ENCODE data around the gene RADIL.

DNA sequence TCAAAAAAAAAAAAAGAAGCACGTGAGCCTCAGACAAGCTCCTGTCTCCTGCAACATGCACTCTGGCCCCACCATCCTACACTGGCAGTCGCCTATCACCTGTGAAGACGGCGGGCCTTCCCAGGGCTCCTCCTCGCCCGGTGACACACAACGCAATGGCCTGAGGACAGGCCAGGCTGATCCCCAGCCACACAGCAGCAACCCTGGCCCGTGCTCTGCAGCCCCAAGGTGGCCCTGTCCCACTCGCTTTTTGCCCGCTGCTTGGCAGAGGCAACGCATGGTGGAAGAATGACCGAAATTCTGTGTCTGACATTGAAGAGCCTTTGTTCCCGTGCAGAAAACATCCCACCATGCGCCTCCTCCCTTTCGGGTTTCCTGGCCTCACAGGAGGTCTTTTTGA is 8.1 kb downstream of the RADIL start:
- no peak for TF ChIP-seq POLR2AphosphoS5 (IDR thresholded peaks at IDR 0.05; ENCODE audit: low read depth, low read length)
- no peak for TF ChIP-seq TAF1 (IDR thresholded peaks at IDR 0.05; ENCODE audit: borderline replicate concordance, insufficient read depth, low read length)
- TF ChIP-seq, protein P1, sequence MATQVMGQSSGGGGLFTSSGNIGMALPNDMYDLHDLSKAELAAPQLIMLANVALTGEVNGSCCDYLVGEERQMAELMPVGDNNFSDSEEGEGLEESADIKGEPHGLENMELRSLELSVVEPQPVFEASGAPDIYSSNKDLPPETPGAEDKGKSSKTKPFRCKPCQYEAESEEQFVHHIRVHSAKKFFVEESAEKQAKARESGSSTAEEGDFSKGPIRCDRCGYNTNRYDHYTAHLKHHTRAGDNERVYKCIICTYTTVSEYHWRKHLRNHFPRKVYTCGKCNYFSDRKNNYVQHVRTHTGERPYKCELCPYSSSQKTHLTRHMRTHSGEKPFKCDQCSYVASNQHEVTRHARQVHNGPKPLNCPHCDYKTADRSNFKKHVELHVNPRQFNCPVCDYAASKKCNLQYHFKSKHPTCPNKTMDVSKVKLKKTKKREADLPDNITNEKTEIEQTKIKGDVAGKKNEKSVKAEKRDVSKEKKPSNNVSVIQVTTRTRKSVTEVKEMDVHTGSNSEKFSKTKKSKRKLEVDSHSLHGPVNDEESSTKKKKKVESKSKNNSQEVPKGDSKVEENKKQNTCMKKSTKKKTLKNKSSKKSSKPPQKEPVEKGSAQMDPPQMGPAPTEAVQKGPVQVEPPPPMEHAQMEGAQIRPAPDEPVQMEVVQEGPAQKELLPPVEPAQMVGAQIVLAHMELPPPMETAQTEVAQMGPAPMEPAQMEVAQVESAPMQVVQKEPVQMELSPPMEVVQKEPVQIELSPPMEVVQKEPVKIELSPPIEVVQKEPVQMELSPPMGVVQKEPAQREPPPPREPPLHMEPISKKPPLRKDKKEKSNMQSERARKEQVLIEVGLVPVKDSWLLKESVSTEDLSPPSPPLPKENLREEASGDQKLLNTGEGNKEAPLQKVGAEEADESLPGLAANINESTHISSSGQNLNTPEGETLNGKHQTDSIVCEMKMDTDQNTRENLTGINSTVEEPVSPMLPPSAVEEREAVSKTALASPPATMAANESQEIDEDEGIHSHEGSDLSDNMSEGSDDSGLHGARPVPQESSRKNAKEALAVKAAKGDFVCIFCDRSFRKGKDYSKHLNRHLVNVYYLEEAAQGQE (IDR thresholded peaks at IDR 0.05; ENCODE audit: insufficient read depth in 1 of 2, low read depth in 2 of 2, low read length in 2 of 2) = no peak
- no peak for TF ChIP-seq FOXP2 (optimal IDR thresholded peaks at IDR 0.05; ENCODE audit: borderline replicate concordance, extremely low read depth, extremely low read length, insufficient read depth)
- no peak for TF ChIP-seq SIN3A (IDR thresholded peaks at IDR 0.05; ENCODE audit: borderline replicate concordance, insufficient read depth, low read length)
